HepG2 (cell line): ENCODE data around the gene ATAD3C. TPM values are rescaled to one million over a fixed set of nuclear protein-coding genes. Genes with fewer than 3 reads are reported as not detected.
"Not testable (repeated sequence)": the region's sequence is repeated elsewhere in the genome, so short reads cannot be mapped to it uniquely, and the experiment has no call there.

ENCODE experiments used
- ATAC-seq: fragments of 200-7000 bp; cut with Tn5 transposase; 3 replicates; pipeline ENCODE4 v1.9.1; 2020; ENCODE audit warnings: mild to moderate bottlenecking, moderate library complexity
- BruUV-seq: library from RNA; stranded (reverse); fragments of 400-500 nt; replicated peaks from 2 replicates; lab custom pipeline; 2021; lab: Mats Ljungman, UMichigan
- CTCF ChIA-PET: fragments of 300-600 bp; formaldehyde crosslinking; extraction: SDS; loops from one replicate; lab custom pipeline; 2021; ENCODE audit warnings: low total read pairs, inconsistent platforms, low intra/inter-chr PET ratio; lab: Yijun Ruan, JAX
- POLR2A ChIA-PET: fragments of 350-600 bp; sonication (Branson Sonifier 250); formaldehyde crosslinking; loops from one replicate; lab custom pipeline; 2020; ENCODE audit warnings: antibody characterized with exemption, inconsistent platforms; lab: Yijun Ruan, JAX
- DNase-seq: peaks from one replicate; pipeline ENCODE4 v3.0.0-alpha.2; 2015; ENCODE audit warnings: low spot score
- FAIRE-seq: peaks from 3 replicates; lab custom pipeline; 2011; peaks lifted over from hg19 to GRCh38; lab: Jason Lieb, UNC
- H2AFZ ChIP-seq: one replicate; pipeline ENCODE4 v1.6.1; 2011; ENCODE audit warnings: low read length, inconsistent platforms
- H3K27ac ChIP-seq: fragments of 300-600 bp; 3 replicates; pipeline ENCODE4 v1.8.0; 2011; ENCODE audit warnings: mixed run types, mild to moderate bottlenecking, mixed read lengths, low read length, inconsistent platforms; ENCODE audit not compliant: insufficient read depth; ENCODE audit errors: extremely low read length
- H3K27me3 ChIP-seq, 2 experiments: fragments of 200-600 bp in 1 of 2; 2 replicates in 1 of 2; 3 replicates in 1 of 2; pipeline versions ENCODE4 v1.6.0 to v1.8.0; 2011; ENCODE audit warnings: low read length in 2 of 2, mild to moderate bottlenecking in 2 of 2, moderate library complexity in 2 of 2, inconsistent platforms in 1 of 2; ENCODE audit not compliant: insufficient read depth in 2 of 2, control insufficient read depth in 1 of 2
- H3K36me3 ChIP-seq, 2 experiments: fragments of 200-600 bp in 1 of 2; replicated peaks in 1 of 2; 2 replicates in 1 of 2; 3 replicates in 1 of 2; pipeline versions ENCODE4 v1.5.1 to v1.8.0; 2011; ENCODE audit warnings: low read length in 2 of 2, inconsistent platforms in 1 of 2; ENCODE audit not compliant: insufficient read depth in 2 of 2, control insufficient read depth in 1 of 2
- H3K4me1 ChIP-seq: 2 replicates; pipeline ENCODE4 v1.5.1; 2012; ENCODE audit warnings: low read length, inconsistent platforms; ENCODE audit not compliant: insufficient read depth
- H3K4me2 ChIP-seq: 2 replicates; pipeline ENCODE4 v1.6.0; 2011; ENCODE audit warnings: low read depth, low read length, inconsistent platforms
- H3K4me3 ChIP-seq, 3 experiments: fragments of 200-600 bp in 1 of 3; sonication (generic), shearing (Covaris generic) in 1 of 3; replicated peaks in 1 of 3; 2 replicates each; pipeline ENCODE4 v1.5.1; 2011 to 2016; ENCODE audit warnings: low read length in 3 of 3, inconsistent platforms in 2 of 3, low read depth in 2 of 3, mild to moderate bottlenecking in 2 of 3, control low read depth in 1 of 3, mixed read lengths in 1 of 3; ENCODE audit not compliant: insufficient read depth in 1 of 3
- H3K79me2 ChIP-seq: one replicate; pipeline ENCODE4 v1.6.1; 2011; ENCODE audit warnings: low read length, inconsistent platforms; ENCODE audit not compliant: insufficient read depth
- H3K9ac ChIP-seq: 2 replicates; pipeline ENCODE4 v1.6.0; 2011; ENCODE audit warnings: mild to moderate bottlenecking, low read depth, low read length, inconsistent platforms; ENCODE audit not compliant: insufficient read depth
- H3K9me3 ChIP-seq: 2 replicates; pipeline ENCODE4 v1.5.1; 2012; ENCODE audit warnings: mild to moderate bottlenecking, low read length
- H4K20me1 ChIP-seq: 2 replicates; pipeline ENCODE4 v1.6.0; 2011; ENCODE audit warnings: inconsistent platforms, mild to moderate bottlenecking, low read length, moderate library complexity; ENCODE audit not compliant: insufficient read depth
- CREM ChIP-seq, 2 experiments: sonication (generic) in 1 of 2; formaldehyde crosslinking in 1 of 2; IDR thresholded peaks; 2 replicates each; pipeline versions ENCODE4 v1.4.0 to v1.6.1; 2016 to 2020; ENCODE audit warnings: antibody characterized with exemption in 1 of 2, mild to moderate bottlenecking in 1 of 2, missing genetic modification reagents in 1 of 2
- DMAP1 ChIP-seq: IDR thresholded peaks from 2 replicates; pipeline ENCODE4 v1.6.1; 2016
- GABPA ChIP-seq, 2 experiments: IDR thresholded peaks; 2 replicates each; pipeline ENCODE4 v1.6.1; 2011 to 2016; ENCODE audit warnings: low read depth in 2 of 2, low read length in 1 of 2, missing biosample characterization in 1 of 2, missing genetic modification characterization in 1 of 2
- HDAC1 ChIP-seq: sonication (generic); formaldehyde crosslinking; IDR thresholded peaks from 2 replicates; pipeline ENCODE4 v1.5.1; 2020; ENCODE audit warnings: mild to moderate bottlenecking, missing genetic modification reagents
- KAT8 ChIP-seq: IDR thresholded peaks from 2 replicates; pipeline ENCODE4 v1.6.1; 2016; ENCODE audit warnings: missing genetic modification reagents, missing compliant biosample characterization
- KLF6 ChIP-seq: IDR thresholded peaks from 2 replicates; pipeline ENCODE4 v1.8.0; 2016; ENCODE audit warnings: missing biosample characterization, missing genetic modification reagents
- NR2C2 ChIP-seq: sonication (generic); formaldehyde crosslinking; IDR thresholded peaks from 2 replicates; pipeline ENCODE4 v1.4.0; 2020; ENCODE audit warnings: missing genetic modification reagents, mild to moderate bottlenecking, moderate library complexity, borderline replicate concordance
- PHF21A ChIP-seq: sonication (generic); formaldehyde crosslinking; IDR thresholded peaks from 2 replicates; pipeline ENCODE4 v1.5.0; 2020; ENCODE audit warnings: mild to moderate bottlenecking, missing genetic modification reagents
- POGZ ChIP-seq: sonication (generic); formaldehyde crosslinking; IDR thresholded peaks from 2 replicates; pipeline ENCODE4 v1.4.0; 2020; ENCODE audit warnings: mild to moderate bottlenecking, missing genetic modification reagents
- RAD21 ChIP-seq: fragments of 450-650 bp; formaldehyde crosslinking; IDR thresholded peaks from 2 replicates; pipeline ENCODE4 v1.5.0; 2020; ENCODE audit warnings: mild to moderate bottlenecking
- SAP130 ChIP-seq: IDR thresholded peaks from 2 replicates; pipeline ENCODE4 v1.6.1; 2016; ENCODE audit warnings: low read depth
- SOX5 ChIP-seq: IDR thresholded peaks from 2 replicates; pipeline ENCODE4 v1.6.1; 2016; ENCODE audit warnings: borderline replicate concordance
- ZFY ChIP-seq: sonication (generic); formaldehyde crosslinking; IDR thresholded peaks from 2 replicates; pipeline ENCODE4 v1.4.0; 2020; ENCODE audit warnings: missing genetic modification reagents
- ZNF232 ChIP-seq: sonication (generic); formaldehyde crosslinking; IDR thresholded peaks from 2 replicates; pipeline ENCODE4 v1.4.0; 2020; ENCODE audit warnings: missing genetic modification reagents, borderline replicate concordance
- WGBS: methylation state at CpG from one replicate; pipeline ENCODE4 v1.1.6; 2017; ENCODE audit warnings: low lambda C conversion rate; 5-methylcytosine and 5-hydroxymethylcytosine counted together
- in situ Hi-C: cut with HindIII; loops from 2 replicates; pipeline ENCODE4 v1.10.0; 2017; ENCODE audit warnings: low pct_unique_long_range_greater_than_20kb; ENCODE audit not compliant: extremely low pct_ligation_motif_present
- intact Hi-C: fragments of 100-400 bp; cut with micrococcal nuclease; formaldehyde crosslinking; loops from one replicate; pipeline ENCODE4 v1.10.0; 2022; ENCODE audit not compliant: unreplicated experiment
- polyA plus RNA-seq, 8 experiments: library from polyadenylated mRNA; depleted of rRNA in 3 of 8; stranded (reverse) in 7 of 8; unstranded in 1 of 8; fragments of >200 nt; fragmentation: Illumina TruSeq in 4 of 8; extraction: Trizol in 4 of 8; gene quantifications; 2 replicates each; pipeline versions ENCODE4 v1.2.1 to v1.2.3, GENCODE V29; 2011 to 2016; ENCODE audit warnings: low read depth in 4 of 8, missing spikeins in 1 of 8, mixed read lengths in 1 of 8; ENCODE audit not compliant: insufficient read depth in 1 of 8
- total RNA-seq, 5 experiments: library from RNA; depleted of rRNA; stranded (reverse); fragments of >200 nt; fragmentation: Illumina TruSeq; extraction: Trizol; gene quantifications; 2 replicates each; pipeline ENCODE4 v1.2.3, GENCODE V29; 2016; ENCODE audit warnings: low read depth in 1 of 5
- TF ChIP-seq, protein P1 (sequence below): IDR thresholded peaks from 2 replicates; pipeline ENCODE4 v1.4.0; 2020; ENCODE audit warnings: mild to moderate bottlenecking, missing genetic modification reagents

Gene ATAD3C
- total and polyA plus RNA-seq, 2 of the 13 experiments (the other 11 are each of a cell fraction or from before 2014, with no cell fraction given): 2.4 to 3.2 TPM

GRCh38 chr1:1505366-1505798 lies 55.9 kb downstream of the ATAD3C start (continued):
- TF ChIP-seq KAT8 (peak; percentile 61), DMAP1 (CRISPR knock-in tag) (peak; percentile 22; the same call in 1 of the 2 replicates), PHF21A (CRISPR knock-in tag) (0 out of 2 replicates have a peak, but pooled peaks have one; percentile 1), SAP130 (CRISPR knock-in tag) (peak; percentile 16; the same call in 1 of the 2 replicates), HDAC1 (CRISPR knock-in tag) (peak; percentile 45; the same call in 1 of the 2 replicates), SOX5 (CRISPR knock-in tag) (0 out of 2 replicates have a peak, but pooled peaks have one; percentile 2), GABPA (CRISPR knock-in tag; IDR thresholded peaks at IDR 0.05; ENCODE audit: low read depth) (peak; percentile 64), ZNF232 (CRISPR knock-in tag) (peak; percentile 54; the same call in 1 of the 2 replicates), KLF6 (CRISPR knock-in tag) (peak; percentile 17; the same call in 1 of the 2 replicates), NR2C2 (0 out of 2 replicates have a peak, but pooled peaks have one; percentile 14), POGZ (0 out of 2 replicates have a peak, but pooled peaks have one; percentile 17), CREM (IDR thresholded peaks at IDR 0.05) (0 out of 2 replicates have a peak, but pooled peaks have one; percentile 12), ZFY (peak; percentile 52), RAD21 (CRISPR knock-in tag) (peak; percentile 49; the same call in 1 of the 2 replicates)
- not testable (repeated sequence) for TF ChIP-seq GABPA (IDR thresholded peaks at IDR 0.05; ENCODE audit: low read depth, low read length); CREM (CRISPR knock-in tag; IDR thresholded peaks at IDR 0.05)
- TF ChIP-seq, protein P1, sequence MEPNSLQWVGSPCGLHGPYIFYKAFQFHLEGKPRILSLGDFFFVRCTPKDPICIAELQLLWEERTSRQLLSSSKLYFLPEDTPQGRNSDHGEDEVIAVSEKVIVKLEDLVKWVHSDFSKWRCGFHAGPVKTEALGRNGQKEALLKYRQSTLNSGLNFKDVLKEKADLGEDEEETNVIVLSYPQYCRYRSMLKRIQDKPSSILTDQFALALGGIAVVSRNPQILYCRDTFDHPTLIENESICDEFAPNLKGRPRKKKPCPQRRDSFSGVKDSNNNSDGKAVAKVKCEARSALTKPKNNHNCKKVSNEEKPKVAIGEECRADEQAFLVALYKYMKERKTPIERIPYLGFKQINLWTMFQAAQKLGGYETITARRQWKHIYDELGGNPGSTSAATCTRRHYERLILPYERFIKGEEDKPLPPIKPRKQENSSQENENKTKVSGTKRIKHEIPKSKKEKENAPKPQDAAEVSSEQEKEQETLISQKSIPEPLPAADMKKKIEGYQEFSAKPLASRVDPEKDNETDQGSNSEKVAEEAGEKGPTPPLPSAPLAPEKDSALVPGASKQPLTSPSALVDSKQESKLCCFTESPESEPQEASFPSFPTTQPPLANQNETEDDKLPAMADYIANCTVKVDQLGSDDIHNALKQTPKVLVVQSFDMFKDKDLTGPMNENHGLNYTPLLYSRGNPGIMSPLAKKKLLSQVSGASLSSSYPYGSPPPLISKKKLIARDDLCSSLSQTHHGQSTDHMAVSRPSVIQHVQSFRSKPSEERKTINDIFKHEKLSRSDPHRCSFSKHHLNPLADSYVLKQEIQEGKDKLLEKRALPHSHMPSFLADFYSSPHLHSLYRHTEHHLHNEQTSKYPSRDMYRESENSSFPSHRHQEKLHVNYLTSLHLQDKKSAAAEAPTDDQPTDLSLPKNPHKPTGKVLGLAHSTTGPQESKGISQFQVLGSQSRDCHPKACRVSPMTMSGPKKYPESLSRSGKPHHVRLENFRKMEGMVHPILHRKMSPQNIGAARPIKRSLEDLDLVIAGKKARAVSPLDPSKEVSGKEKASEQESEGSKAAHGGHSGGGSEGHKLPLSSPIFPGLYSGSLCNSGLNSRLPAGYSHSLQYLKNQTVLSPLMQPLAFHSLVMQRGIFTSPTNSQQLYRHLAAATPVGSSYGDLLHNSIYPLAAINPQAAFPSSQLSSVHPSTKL (CRISPR knock-in tag): peak; percentile 18; the same call in 1 of the 2 replicates

- H3K27me3 ChIP-seq, H3K79me2 ChIP-seq, H4K20me1 ChIP-seq, H3K27ac ChIP-seq, FAIRE-seq, H2AFZ ChIP-seq, ATAC-seq, BruUV-seq, H3K9me3 ChIP-seq, H3K36me3 ChIP-seq, DNase-seq, CTCF ChIA-PET, intact Hi-C loops, in situ Hi-C loops: not testable (repeated sequence)
- Histone ChIP-seq H3K4me1 (peaks cover 17% of the 10 kb centered on the region), H3K9ac (peak overlapping the region; percentile 54), H3K4me2 (peak overlapping the region; percentile 62), H3K4me3 (peak overlapping the region in 2 of 3 experiments; percentile 19 to 58; a peak in 4 of 6 replicates)
- POLR2A ChIA-PET: interaction anchor here (0.6 to 3.4 kb wide), 12 partner anchors 59 to 106 kb away, joined by 3 to 40 read pairs (median 4); partner anchors contain the start of genes ANKRD65, CCNL2 and MRPL20
- WGBS: 13% methylated on average over 5 of the region's 5 CpGs
Measured at GRCh38 chr1:1505801-1506200, 56.3 kb downstream of the ATAD3C start.
